Hematopoietic multipotent progenitor cell (in vitro differentiated cells): ENCODE results near the gene RGS8. TPM values are rescaled to one million over a fixed set of nuclear protein-coding genes. Genes with fewer than 3 reads are reported as not detected.

Experiments
- DNase-seq, 3 donors: peaks; one replicate each; pipeline ENCODE4 v3.0.0-alpha.2; 2011 to 2015; ENCODE audit warnings: low read depth in 2 of 3, low spot score in 2 of 3
- total RNA-seq: library from RNA; depleted of rRNA; stranded (reverse); fragments of >200 nt; gene quantifications from one replicate; pipeline ENCODE4 v1.2.3, GENCODE V29; 2012

The RGS8 gene
- total RNA-seq, 1 donor = under 0.01 TPM

DNA sequence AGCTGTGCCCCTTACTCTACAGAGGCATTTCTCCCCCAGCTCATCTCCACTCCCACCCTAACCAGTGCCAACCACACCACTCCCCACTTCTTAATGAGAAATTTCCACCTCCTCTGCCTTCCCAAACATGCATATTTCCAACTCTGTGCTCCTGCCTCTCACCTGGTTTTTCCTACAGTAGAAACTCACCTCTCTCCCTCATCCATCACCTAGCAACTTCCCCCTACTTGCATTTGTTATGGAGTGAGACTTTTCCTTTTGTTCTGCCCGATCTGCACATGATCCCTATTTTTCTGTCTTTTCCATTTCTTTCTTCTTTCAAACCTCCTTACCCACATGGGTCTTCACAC is 11.9 kb downstream of the RGS8 start:
- no peak for DNase-seq

DNA sequence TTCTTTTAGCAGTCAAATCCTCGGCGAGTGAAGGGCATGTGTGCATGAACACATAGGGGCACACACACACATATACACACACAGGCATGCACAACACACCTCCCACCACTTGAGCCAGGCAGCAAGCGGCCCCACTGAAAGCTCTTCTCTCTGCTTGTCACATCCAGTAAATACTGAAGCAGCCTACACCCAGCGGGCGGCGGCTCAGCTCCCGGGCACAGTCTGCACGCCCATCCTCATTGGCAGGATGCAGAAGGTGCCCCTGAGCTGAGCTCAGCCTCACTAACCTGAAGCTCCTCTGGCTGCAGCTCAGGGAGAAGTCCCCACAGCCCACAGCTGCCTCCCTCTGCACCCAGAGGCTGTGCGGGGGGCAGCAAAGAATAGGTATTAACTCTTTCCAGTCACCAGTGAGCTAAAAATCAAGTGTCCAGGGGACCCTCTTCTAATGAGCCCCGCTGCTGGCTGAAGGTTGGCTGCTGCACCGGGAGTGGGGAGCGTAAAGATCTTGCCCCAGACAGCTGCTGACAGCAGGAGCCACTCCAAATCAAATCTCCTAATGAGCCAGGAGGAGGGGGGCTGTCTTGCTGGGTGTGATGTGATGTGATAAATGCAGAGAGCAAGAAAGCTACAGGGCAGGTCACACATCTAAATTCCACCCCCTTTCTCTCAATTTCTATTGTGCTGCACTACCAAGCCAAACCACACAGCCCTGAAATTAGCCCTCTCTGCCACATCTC is 12.5 kb downstream of the RGS8 start:
- DNase-seq = no peak

DNA sequence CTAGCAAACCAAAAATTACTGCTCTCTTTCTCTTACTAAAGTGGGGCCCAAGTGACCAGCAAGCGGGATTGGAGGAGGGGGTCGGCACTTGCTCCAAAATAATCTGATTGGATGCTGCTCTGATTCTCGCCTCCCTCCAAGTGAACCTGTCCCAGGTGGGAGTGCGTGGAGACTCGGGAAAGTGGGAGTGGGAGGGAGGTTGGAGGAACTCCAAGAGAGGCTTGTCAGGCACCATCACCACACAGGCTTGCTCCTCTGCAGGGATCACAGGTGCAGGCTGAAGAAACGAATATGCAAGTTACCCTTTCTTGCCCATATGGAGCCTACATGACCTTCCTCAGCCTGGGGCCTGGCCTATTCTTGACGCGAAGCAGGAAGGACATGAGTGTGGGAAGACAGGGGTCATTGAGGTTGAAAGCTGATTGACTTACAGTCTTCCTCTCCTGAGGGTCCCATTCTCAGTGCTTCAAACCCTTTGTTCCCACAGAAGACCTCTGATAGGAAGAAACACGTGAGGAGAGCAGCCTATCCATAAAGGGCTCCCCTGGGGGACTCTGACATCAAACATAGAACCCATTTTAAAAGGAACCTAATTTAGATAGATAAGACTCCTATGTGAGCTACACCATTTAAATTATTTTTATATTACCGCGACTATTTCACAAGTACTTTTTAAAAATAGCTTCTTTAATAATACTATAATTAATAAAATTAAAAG is 14.2 kb downstream of the RGS8 start:
- no peak for DNase-seq

DNA sequence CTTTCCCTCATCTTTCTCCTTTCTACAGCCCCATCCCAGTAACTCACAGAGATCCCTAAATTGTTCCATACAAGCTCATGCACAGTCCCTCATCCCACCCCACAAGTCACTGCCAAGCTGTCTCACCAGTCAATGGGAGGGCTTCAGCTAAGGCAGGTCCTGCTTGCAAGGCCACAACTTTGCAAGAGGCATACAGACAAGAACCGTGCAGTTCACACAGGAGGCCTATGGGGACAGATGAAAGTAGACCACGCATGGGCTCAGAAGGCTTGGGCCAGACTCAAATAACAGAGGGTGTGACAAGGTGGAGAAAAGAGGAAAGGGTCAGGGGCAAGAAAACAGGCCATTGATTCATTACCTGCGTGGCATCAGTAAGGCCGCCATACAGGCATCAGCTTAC is 15.1 kb downstream of the RGS8 start:
- DNase-seq = no peak

DNA sequence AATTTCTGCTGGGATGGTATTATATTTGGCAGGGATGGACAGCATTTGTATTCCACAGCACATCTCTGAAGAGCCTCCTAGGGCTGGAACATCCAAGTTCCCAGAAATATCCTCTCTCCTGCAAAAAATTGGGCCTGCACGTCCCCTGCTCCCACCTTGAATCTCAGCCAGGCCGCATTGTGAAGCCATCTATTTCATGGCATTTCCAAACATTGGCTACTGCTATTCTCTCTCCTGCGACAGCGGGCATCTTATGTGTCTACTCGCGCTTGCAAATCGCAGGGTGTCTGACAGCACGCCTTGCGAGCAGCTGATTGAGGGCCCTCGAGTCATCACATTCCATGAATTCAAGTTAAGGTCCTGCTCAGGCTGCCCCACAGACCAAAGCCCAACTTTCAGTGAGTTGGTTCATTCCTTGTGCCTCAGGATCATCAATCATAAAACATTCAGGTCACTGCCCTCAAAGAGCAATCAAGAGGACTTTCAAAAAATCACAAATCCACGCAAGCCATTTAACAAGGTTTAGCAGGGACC is 15.8 kb downstream of the RGS8 start:
- no peak for DNase-seq

DNA sequence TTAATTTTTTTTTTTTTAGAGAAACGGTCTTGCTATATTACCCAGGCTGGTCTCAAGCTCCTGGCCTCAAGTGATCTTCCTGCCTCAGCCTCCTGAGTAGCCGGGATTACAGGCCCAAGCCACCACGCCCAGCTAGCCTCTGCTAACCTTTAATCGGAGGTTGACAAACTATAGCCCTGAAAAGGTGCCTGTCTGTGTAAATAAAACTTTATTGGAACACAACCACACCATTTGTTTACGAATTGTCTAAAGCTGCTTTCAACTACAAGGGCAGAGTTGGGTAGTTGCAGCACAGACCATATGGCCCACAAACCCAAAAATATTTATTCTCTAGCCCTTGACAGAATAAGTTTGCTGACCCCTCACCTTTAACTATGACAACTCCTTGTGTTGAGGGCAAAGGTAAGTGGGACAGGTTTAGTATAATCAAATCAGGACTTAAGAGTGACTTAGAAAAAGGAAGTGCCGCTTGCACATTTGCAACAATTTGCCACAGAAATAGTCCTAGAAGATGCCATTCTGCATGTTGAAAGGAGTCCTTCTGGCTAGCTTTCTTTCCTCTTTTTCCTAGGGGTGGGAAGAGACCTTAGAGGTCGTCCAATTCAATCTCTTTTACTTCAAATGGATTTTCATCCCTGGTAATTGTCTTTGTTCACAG is 16.4 kb downstream of the RGS8 start:
- DNase-seq = no peak

DNA sequence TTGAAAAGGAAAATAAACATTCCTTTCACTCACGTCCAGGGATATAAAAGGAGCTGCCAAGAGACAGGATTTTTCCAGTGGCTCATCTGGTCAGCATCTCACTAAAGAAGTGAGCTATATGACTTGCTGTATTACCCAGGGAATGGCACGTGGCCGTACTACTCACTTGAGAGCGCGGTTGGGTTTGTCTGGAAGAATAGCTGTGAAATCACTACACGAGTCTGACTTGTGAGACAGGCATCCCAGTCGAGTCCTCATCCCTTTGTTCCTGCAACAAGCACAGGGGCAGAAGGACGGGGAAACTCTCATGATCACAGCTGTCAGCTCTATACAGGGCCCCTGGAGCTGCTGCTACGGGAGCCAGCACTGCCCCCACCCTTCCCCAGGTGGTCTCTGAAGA is 17.7 kb downstream of the RGS8 start:
- no peak for DNase-seq

DNA sequence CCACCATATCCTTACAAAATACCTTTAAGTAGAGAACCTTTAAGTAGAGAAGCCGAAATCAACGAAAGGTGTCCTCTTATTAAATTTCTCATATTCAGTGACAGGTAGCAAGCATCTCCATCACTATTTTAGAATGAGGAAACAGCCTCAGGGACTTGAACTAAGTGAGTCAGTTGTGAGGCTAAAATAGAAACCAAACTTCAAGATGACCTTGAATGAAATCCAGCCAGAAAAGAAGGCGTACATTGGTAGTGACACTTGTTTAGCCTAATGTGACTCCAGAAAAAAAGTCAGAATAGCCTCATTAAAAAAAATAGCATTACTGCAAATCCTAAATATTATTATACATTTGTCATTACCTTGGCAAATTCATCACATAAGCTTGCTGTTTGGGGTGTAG is 20.1 kb downstream of the RGS8 start:
- DNase-seq = no peak

DNA sequence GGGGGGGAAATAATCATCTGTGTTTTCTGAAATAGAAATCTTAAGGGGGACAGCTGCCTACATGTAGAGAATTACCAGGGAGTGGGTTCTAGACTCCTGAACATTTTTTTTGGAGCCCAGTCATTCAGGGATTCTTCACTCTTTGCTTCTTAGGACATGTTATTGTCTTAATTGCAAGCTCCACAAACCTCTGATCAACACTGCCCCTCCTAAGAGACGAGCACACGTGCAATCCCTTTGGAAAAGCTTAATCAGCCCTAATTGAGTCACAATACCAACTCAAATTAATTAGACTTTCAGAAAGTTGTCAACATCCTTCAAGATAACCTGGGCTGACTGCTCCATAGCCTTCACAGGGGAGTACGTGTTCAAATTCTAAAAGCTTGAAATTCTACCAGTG is 21.4 kb downstream of the RGS8 start:
- no peak for DNase-seq

DNA sequence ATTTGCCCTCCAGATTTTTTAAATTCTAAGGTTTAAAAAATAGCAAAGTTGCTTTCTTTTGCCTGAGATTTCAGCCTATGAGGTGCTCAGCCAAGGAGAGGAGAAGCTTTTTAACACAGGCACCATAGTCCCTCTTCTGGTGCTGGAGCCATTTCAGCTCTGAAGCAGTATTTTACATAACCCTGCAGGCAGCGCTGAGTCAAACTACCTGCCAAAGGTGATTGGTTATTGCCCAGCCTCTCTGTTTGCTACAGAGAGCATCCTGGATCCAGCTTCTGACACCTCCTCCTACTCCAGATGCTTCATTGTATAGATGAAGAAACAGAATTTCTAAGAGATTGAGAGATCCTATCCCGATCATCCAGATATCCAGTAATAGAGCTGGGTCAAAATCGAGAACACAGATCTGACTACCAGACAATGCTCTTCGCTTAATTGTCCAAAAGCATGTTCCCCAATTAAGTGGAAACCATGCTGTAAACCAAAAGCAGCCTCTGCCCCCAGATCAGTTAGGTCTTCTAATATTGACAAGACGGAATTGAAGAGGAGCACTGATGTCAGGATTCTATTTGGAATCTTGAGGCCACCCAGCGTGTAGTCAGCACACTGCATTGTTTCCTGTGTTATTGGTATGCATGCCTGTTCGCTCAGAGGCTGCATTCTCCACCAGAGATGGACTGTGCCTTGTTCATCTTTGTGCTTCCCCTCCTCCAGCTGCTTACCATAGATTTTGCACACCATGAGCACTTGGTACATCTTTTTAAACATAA is 22.1 kb downstream of the RGS8 start:
- DNase-seq = no peak

DNA sequence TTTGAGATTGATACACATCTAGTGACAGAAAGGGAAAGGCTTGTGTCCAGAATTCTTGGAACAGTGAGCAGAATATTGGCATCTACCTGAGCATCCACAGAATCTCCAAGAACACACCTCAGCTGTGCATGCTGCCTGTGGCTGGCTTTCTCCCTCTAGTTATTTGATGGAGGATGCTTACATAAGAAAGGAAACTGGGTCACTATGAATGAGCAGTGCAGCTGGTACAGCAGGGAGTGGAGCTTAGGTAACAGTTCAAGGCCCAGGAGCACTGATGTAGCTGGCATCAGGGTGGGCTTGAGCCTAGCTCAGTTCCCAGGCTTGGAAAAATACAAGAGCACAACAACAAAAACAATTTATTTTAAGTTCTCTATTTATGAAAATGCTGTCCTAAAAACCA is 26.3 kb downstream of the RGS8 start:
- DNase-seq = no peak

DNA sequence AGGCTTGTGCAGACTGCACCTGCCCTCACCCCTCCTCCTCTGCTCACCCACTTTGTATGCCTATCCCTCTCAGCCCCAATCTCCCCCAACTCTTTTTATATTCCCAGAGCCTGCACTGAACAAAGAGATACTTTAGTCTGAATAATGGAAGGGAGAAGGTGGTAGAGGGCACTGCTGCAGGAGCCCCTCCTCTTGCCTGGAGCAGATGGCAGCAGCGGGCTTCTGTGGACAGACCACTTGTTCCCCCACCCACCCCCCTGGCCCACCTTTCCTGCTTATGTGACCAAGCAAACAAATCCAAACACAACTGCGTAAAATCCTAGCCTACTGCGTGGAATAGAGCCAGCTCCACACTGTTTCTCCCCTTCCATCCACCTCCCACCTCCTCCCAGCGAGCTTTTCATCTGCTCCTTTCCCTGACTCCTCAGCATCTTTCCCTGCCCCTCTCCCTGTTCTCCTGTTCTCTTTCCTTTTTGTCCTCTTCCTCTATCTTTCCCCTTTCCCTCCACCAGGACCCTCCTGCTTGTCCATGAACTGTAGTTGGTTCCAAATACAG is 27.5 kb downstream of the RGS8 start:
- no peak for DNase-seq

DNA sequence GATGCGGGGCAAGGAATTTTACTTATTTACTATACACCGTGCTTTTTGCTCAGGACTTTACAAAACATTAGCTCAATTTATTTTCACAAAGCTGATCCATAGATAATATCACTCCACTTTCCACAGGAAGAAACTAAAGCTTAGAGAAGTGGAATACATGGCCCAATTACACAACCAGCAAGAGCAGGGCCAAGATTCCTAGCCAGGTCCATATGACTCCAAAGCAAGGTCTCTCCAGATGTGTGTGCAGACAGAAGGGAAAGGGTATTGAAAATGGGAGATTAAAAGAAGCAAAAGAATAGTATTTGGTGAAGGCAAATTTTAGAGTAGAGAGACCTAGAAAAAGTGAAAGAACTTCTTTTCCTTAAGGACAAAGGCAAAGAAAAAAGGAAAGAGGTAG is 30.4 kb downstream of the RGS8 start:
- DNase-seq = no peak

DNA sequence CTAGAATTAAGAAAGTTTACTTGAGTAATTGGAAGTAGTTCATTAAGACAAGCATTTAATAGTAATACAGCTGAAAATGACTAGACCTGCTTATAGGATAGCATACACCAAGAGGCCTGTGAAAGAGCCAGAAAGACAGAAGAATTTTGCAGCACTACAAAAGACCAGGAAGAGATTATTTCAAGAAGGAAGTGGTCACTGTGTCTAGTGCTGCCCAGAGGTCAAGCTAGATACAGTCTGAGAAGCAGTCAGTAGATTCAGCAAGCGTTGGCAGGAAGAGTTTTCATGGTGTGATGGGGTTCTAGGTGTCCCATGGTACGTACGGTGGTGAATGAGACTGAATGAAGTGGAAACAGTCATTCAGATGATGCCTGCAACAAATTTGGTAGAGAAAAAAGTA is 31.5 kb downstream of the RGS8 start:
- no peak for DNase-seq

DNA sequence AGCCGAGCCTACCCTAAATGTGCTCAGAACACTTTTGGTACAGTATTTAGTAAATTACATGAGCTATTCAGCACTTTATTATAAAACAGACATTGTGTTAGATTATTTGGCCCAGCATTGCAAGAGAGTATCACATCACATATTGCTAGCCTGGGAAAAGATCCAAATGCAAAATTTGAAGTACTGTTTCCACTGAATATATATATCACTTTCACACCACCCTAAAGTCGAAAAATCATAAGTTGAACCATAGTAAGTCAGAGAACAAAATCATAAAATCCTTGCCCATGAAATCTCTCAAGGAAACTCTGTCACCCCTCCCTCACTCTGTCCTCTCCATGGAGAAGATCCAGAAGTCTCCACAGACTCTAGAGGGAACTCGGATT is 33.1 kb downstream of the RGS8 start:
- DNase-seq = no peak

DNA sequence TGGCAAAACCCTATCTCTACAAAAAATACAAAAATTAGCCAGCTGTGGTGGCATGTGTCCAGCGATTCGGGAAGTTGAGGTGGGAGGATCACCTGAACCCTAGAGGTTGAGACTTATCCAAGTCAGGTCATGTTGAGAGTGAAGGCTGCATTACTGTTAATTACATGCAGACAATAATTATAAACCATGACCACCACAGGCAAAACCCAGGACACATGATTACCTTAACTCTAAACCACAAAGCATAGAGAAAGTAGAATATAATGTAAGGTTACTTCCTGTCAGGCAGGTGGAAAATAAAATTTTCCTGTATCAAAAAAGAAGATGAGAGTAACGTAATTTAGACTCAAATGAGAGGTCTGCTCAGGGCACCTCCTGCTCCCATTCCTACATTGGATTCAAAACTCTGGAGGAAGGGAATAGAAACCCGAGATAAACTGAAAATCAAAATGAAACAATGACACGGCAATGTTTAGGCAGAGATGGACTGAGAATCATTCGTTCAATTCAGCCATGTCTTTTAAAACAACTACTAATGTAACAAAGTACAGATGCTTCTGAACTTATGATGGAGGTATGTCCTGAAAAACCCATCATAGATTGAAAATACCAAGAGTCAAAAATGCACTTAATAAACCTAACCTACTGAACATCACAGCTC is 33.6 kb downstream of the RGS8 start:
- no peak for DNase-seq

DNA sequence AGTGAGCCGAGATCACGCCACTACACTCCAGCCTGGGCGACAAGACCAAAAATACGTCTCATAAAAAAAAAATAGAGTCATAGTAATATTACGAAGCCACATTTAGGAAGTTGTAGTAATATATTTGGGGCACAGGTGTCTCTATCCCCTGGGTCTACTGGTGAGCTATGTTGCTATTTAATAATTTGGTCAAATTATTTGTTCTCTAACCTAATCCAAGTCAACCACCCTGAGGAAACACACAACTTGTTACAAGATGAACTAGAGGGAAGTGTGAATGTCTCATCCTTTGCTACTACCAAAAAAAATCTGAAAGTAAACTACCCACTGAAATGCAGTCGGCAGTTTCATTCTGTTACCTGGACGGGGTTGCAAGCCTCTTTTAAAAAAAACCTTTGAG is 35.3 kb downstream of the RGS8 start:
- no peak for DNase-seq

DNA sequence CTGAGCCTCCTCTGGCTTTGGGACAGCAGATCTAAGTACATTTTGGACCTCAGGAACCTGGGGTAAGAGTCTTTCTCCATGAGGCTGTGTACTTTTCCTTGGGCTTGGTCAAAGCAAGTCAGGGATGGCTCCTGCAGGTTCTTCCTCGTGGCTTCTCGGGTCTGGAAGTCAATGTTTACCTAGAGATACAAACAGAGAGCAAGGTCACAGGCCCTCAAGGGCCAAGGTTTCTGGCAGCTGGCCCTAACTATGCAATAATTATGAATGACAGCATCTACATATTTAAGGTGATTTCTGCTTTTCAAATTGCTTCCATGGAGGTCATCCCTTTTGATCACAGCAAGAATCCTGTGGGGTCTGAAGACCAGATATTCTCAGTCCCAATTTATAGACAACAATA is 37.6 kb downstream of the RGS8 start:
- DNase-seq = no peak

DNA sequence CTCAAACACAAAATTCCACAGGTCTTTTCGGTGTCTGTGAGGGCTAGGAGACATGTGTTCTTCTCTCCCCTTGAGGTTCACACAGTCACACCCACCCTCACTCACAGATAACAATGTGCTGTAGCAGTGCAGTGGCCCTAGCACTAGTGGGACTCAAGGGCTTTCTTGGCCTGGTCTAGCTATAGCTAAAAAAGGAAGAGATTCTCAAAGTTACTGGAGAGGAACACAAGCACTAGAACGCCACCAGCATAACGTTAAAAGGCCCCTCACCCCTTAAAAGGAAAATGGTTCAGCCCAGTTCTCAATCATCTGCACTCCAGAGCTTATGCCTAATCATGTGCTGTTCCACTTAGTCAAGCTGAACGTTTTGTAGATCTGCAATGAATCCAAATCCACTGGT is 39.5 kb downstream of the RGS8 start:
- DNase-seq = no peak

DNA sequence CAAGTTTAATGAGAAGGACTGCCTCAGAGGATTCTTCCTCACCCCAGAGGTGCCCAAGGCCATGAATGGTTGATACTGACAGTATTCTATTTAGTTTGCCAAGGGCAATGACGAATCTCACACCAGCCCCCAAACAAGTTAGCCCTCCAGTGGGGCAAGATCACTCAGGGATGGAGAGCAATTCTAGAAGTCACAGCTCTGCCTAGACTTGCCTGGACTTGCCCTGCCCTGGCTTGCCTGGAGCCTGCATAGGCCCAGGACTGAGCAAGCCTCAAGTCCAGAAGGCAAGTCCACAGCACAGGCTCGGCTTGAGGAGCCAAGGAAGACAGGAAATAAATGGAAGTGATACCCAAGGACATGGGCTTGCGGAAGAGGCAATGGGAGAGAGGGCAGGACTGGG is 40.7 kb downstream of the RGS8 start:
- no peak for DNase-seq
